ENCODE measurements around the gene LRP8. TPM values are rescaled to one million over a fixed set of nuclear protein-coding genes. Genes with fewer than 3 reads are reported as not detected.

Gene LRP8
- total RNA-seq, 1 experiment from 2014 or later = 56.3 TPM

DNA sequence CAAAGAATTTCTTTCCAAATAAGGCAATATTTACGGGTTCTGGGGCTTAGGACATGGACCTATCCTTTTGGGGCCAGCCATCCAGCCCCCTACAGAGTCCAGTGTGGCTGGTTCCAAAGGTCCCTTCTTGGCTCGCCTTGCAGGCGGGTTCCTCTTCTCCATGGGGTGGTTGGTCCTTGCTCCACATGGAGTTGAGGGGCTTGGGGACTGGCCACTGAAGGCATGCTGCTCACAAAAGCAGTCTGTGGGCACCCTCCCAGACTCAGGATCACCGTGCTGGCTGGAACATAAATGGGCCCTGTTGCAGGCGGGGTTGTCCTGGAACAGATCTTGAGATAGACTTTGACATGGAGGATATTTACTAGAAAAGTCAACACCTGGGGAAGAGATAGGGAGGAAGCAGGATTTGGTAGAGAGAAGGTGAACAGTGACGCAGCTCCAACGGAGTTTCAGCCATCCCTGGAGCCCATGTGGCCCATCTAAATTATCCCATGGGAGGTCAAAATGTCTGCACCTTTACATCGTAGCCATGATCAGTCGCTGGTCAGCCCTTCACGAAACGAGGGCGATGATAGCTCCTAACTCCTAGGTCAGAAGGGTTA, 39.1 kb upstream of the LRP8 start (continued):
- TF ChIP-seq TCF7L2 (IDR thresholded peaks at IDR 0.05; ENCODE audit: borderline replicate concordance, extremely low read depth, insufficient read depth, insufficient read length) = no peak

DNA sequence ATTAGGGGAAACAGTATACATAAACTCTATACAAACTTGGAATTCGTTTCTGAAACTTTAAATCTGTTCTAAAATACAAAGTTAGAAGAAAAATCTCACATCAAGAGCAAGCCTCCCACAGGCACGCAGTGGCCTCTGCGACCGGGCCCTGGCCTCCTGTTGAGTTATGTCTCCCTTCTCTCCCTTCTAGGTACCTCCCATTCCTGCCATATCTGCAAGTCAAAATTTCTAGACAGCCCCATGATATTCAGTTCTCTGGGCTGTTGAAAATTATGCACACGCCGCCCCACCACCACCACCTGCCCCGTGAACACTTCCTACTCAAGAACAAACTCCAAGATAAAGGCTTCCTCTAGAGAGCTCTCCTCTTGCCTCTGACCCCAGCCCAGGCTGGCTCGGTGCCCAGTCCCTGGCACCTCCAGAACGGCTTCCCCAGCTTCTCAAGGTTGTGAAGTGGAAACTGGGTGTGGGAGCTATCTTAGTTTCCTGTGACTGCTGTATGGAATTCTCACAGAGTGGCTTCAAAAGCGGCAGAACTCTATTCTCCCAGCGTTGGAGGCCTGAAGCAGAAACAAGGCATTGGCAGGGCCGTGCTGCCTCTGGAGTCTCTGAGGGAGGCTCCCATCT, 37.7 kb upstream of the LRP8 start:
- ChIA-PET POLR2A (no interaction called here), CTCF (no interaction called here), RAD21 (ENCODE audit: low non-redundant PET in 1 of 2, low total read pairs in 2 of 2, uncharacterized antibody in 2 of 2, unreplicated experiment in 2 of 2) (no interaction called here)
- Histone ChIP-seq H4K20me1 (ENCODE audit: insufficient read depth) (no peaks in the 10 kb centered on the region), H3K79me2 (ENCODE audit: insufficient read depth, low read length) (no peaks in the 10 kb centered on the region), H3K27ac (ENCODE audit: low read depth, low read length) (no peak overlapping the region), H3K9ac (ENCODE audit: low read length) (no peak overlapping the region), H3K36me3 (ENCODE audit: control insufficient read depth in 1 of 2, insufficient read depth in 2 of 2, low read length in 2 of 2) (no peaks in the 10 kb centered on the region), H3K9me2 (ENCODE audit: insufficient read depth) (no peaks in the 10 kb centered on the region), H3K4me2 (ENCODE audit: low read length) (no peak overlapping the region), H3K4me3 (replicated peaks in 1 of 2; ENCODE audit: low read depth in 1 of 2, low read length in 2 of 2) (no peak overlapping the region), H2AFZ (ENCODE audit: low read depth, low read length, poor library complexity, severe bottlenecking) (no peak overlapping the region), H3K27me3 (ENCODE audit: insufficient read depth, low read length) (no peaks in the 10 kb centered on the region), H3K4me1 (ENCODE audit: control insufficient read depth in 1 of 2, insufficient read depth in 2 of 2, low read length in 2 of 2) (no peaks in the 10 kb centered on the region), H3K9me3 (ENCODE audit: control insufficient read depth in 1 of 2, insufficient read depth in 1 of 2, low read depth in 1 of 2, low read length in 2 of 2) (no peaks in the 10 kb centered on the region)
- no peak for TF ChIP-seq ELF1 (IDR thresholded peaks at IDR 0.05; ENCODE audit: borderline replicate concordance, low read depth)
- no peak for TF ChIP-seq REST (IDR thresholded peaks at IDR 0.05; ENCODE audit: low read depth)
- no peak for TF ChIP-seq EZH2phosphoT487 (IDR thresholded peaks at IDR 0.05; ENCODE audit: borderline replicate concordance)
- no peak for TF ChIP-seq SP1 (IDR thresholded peaks at IDR 0.05; ENCODE audit: low read depth)
- no peak for TF ChIP-seq MAX (IDR thresholded peaks at IDR 0.05)
- TF ChIP-seq POLR2A (IDR thresholded peaks at IDR 0.05; ENCODE audit: borderline replicate concordance, extremely low read depth, insufficient read depth, insufficient read length) = no peak
- TF ChIP-seq RAD21 (IDR thresholded peaks at IDR 0.05; ENCODE audit: low read depth) = no peak
- TF ChIP-seq JUND (IDR thresholded peaks at IDR 0.05) = no peak
- TF ChIP-seq SIN3A (IDR thresholded peaks at IDR 0.05; ENCODE audit: low read depth) = no peak
- no peak for TF ChIP-seq EZH2 (IDR thresholded peaks at IDR 0.05)
- no peak for TF ChIP-seq SRF (IDR thresholded peaks at IDR 0.05; ENCODE audit: low read depth)
- TF ChIP-seq ZFX (IDR thresholded peaks at IDR 0.05) = no peak
- no peak for TF ChIP-seq ZNF274 (IDR thresholded peaks at IDR 0.05; ENCODE audit: low read depth, low read length)
- no peak for TF ChIP-seq POLR2AphosphoS5 (IDR thresholded peaks at IDR 0.05; ENCODE audit: low read depth, low read length)
- no peak for ATAC-seq
- no peak for DNase-seq (ENCODE audit: low read depth, low spot score)
- intact Hi-C loops (cut with micrococcal nuclease) = no loop called here
- no TSS peak for BruUV-seq (replicated peaks)
